ENCODE data around the gene RAB29.
"Not testable (repeated sequence)": the region's sequence is repeated elsewhere in the genome, so short reads cannot be mapped to it uniquely, and the experiment has no call there.

Gene RAB29, protein sequence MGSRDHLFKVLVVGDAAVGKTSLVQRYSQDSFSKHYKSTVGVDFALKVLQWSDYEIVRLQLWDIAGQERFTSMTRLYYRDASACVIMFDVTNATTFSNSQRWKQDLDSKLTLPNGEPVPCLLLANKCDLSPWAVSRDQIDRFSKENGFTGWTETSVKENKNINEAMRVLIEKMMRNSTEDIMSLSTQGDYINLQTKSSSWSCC

GRCh38 chr1:205775015-205775716 lies at the start of gene RAB29:
RAB29 (minus strand) TSS chr1:205775482; CDS start chr1:205774956, 526 bp downstream.
- Histone ChIP-seq H3K9me3 (ENCODE audit: control insufficient read depth, low read length) (no peaks in the 10 kb centered on the region), H3K4me1 (ENCODE audit: control insufficient read depth, insufficient read depth, low read length) (peaks cover 15% of the 10 kb centered on the region), H3K4me3 (ENCODE audit: low read length) (peak within 1 kb of the TSS; percentile 95), H3K36me3 (ENCODE audit: control insufficient read depth, insufficient read depth, low read length, severe bottlenecking) (peaks cover 9% of the 10 kb centered on the region), H3K9ac (ENCODE audit: low read length) (peak within 1 kb of the TSS; percentile 93), H3K27me3 (replicated peaks; ENCODE audit: control insufficient read depth, insufficient read depth, low read length) (no peaks in the 10 kb centered on the region)
- peak; percentile 96 for DNase-seq (ENCODE audit: low read depth)

DNA sequence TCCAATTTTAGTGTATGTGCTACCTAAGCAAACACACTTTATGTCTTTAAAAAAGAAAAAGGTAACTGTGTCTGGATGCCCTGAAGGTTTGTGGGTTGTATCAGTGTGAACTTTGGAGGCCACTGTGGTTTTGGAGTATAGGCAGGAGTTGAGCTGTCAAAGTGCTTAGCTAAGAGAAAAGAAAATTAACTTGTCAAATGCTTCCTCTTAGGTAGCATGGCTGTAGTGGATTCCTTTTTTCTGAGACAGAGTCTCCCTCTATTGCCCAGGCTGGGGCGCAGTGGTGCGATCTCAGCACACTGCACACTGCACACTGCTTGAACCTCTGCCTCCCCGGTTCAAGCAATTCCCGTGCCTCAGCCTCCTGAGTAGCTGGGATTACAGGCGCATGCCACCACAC lies 48.9 kb upstream of the RAB29 start:
- H3K9me3 ChIP-seq (ENCODE audit: control insufficient read depth, low read length) = no peaks in the 10 kb centered on the region
- peaks cover 25% of the 10 kb centered on the region for H3K27me3 ChIP-seq (replicated peaks; ENCODE audit: control insufficient read depth, insufficient read depth, low read length)
- DNase-seq (ENCODE audit: low read depth) = no peak
- H3K4me1 ChIP-seq (ENCODE audit: control insufficient read depth, insufficient read depth, low read length) = no peaks in the 10 kb centered on the region
- no peak overlapping the region for H3K9ac ChIP-seq (ENCODE audit: low read length)
- no peak overlapping the region for H3K4me3 ChIP-seq (ENCODE audit: low read length)
- no peaks in the 10 kb centered on the region for H3K36me3 ChIP-seq (ENCODE audit: control insufficient read depth, insufficient read depth, low read length, severe bottlenecking)

GRCh38 chr1:205823260-205823659 lies 48.0 kb upstream of the RAB29 start:
- H3K4me1 ChIP-seq (ENCODE audit: control insufficient read depth, insufficient read depth, low read length); H3K4me3 ChIP-seq (ENCODE audit: low read length); DNase-seq (ENCODE audit: low read depth); H3K9ac ChIP-seq (ENCODE audit: low read length); H3K36me3 ChIP-seq (ENCODE audit: control insufficient read depth, insufficient read depth, low read length, severe bottlenecking); H3K9me3 ChIP-seq (ENCODE audit: control insufficient read depth, low read length): not testable (repeated sequence)
- H3K27me3 ChIP-seq (replicated peaks; ENCODE audit: control insufficient read depth, insufficient read depth, low read length) = peaks cover 21% of the 10 kb centered on the region

DNA sequence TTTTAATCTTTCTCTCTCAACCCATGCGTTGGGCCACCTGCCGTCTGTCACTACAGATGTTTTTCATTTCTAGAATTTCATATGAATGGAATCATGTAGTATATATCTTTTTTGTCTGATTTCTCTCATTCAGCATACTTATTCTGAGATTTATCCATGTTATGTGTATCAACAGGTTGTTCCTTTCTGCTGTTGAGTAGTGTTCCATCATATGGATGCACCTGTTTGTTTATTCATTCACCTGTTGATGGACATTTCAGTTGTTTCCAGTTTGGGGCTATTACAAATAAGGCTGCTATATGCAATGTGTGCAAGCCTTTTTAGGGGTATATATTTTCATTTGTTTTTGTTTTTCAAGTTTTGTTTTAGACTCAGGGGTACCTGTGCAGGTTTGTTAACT lies 47.1 kb upstream of the RAB29 start:
- H3K27me3 ChIP-seq (replicated peaks; ENCODE audit: control insufficient read depth, insufficient read depth, low read length) = peaks cover 15% of the 10 kb centered on the region
- H3K36me3 ChIP-seq (ENCODE audit: control insufficient read depth, insufficient read depth, low read length, severe bottlenecking) = no peaks in the 10 kb centered on the region
- H3K4me3 ChIP-seq (ENCODE audit: low read length) = no peak overlapping the region
- no peak overlapping the region for H3K9ac ChIP-seq (ENCODE audit: low read length)
- no peaks in the 10 kb centered on the region for H3K9me3 ChIP-seq (ENCODE audit: control insufficient read depth, low read length)
- no peaks in the 10 kb centered on the region for H3K4me1 ChIP-seq (ENCODE audit: control insufficient read depth, insufficient read depth, low read length)
- no peak for DNase-seq (ENCODE audit: low read depth)

DNA sequence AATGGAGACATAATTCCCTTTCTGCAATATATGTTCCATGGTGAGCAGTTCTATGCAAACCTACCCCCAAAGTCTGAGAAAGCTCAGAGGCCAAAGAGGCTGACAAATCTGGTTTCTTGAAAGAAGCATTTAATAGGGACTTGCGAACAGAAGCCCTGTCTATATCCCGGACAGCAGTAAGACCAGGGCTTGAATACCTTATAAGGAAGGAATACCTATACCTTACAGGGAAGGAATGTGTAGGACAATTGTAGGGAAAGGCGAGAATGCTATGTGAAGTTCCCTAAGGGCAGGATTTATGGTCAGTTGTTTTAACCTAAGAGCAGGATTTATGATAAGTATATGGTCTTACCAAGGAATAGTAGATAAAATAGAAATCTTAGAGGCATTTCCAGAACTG lies 42.7 kb upstream of the RAB29 start:
- no peak for DNase-seq (ENCODE audit: low read depth)
- H3K36me3 ChIP-seq (ENCODE audit: control insufficient read depth, insufficient read depth, low read length, severe bottlenecking) = no peaks in the 10 kb centered on the region
- peaks cover 8% of the 10 kb centered on the region for H3K4me1 ChIP-seq (ENCODE audit: control insufficient read depth, insufficient read depth, low read length)
- H3K27me3 ChIP-seq (replicated peaks; ENCODE audit: control insufficient read depth, insufficient read depth, low read length) = no peaks in the 10 kb centered on the region
- H3K9me3 ChIP-seq (ENCODE audit: control insufficient read depth, low read length) = no peaks in the 10 kb centered on the region
- H3K9ac ChIP-seq (ENCODE audit: low read length) = no peak overlapping the region
- no peak overlapping the region for H3K4me3 ChIP-seq (ENCODE audit: low read length)

GRCh38 chr1:205817364-205817763 lies 42.1 kb upstream of the RAB29 start:
- Histone ChIP-seq H3K27me3 (replicated peaks; ENCODE audit: control insufficient read depth, insufficient read depth, low read length) (no peaks in the 10 kb centered on the region), H3K9ac (ENCODE audit: low read length) (no peak overlapping the region), H3K4me3 (ENCODE audit: low read length) (no peak overlapping the region), H3K9me3 (ENCODE audit: control insufficient read depth, low read length) (no peaks in the 10 kb centered on the region), H3K4me1 (ENCODE audit: control insufficient read depth, insufficient read depth, low read length) (peaks cover 8% of the 10 kb centered on the region), H3K36me3 (ENCODE audit: control insufficient read depth, insufficient read depth, low read length, severe bottlenecking) (no peaks in the 10 kb centered on the region)
- DNase-seq (ENCODE audit: low read depth) = no peak

DNA sequence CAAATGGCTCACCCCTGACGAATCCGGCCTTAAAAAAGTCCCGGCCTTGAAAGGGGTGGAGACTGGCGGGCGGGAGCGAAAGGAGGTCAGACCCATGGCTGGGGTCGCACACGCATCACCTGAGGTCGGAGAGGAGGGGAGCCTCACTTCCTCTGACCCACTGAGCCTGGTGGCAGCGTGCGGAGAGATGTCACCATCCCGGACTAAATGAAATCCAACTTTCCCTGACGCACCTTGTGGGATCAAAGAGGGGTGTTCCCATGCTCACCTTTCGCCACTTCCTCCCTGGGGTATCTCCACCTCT lies 38.4 kb upstream of the RAB29 start:
- Histone ChIP-seq H3K9me3 (ENCODE audit: control insufficient read depth, low read length) (no peaks in the 10 kb centered on the region), H3K9ac (ENCODE audit: low read length) (peak overlapping the region; percentile 87), H3K36me3 (ENCODE audit: control insufficient read depth, insufficient read depth, low read length, severe bottlenecking) (peaks cover 15% of the 10 kb centered on the region), H3K27me3 (replicated peaks; ENCODE audit: control insufficient read depth, insufficient read depth, low read length) (no peaks in the 10 kb centered on the region), H3K4me1 (ENCODE audit: control insufficient read depth, insufficient read depth, low read length) (peaks cover 38% of the 10 kb centered on the region), H3K4me3 (ENCODE audit: low read length) (peak overlapping the region; percentile 93)
- DNase-seq (ENCODE audit: low read depth) = peak; percentile 85

- Histone ChIP-seq H3K4me1 (ENCODE audit: control insufficient read depth, insufficient read depth, low read length) (peaks cover 38% of the 10 kb centered on the region), H3K27me3 (replicated peaks; ENCODE audit: control insufficient read depth, insufficient read depth, low read length) (no peaks in the 10 kb centered on the region), H3K9me3 (ENCODE audit: control insufficient read depth, low read length) (no peaks in the 10 kb centered on the region), H3K36me3 (ENCODE audit: control insufficient read depth, insufficient read depth, low read length, severe bottlenecking) (peaks cover 20% of the 10 kb centered on the region), H3K4me3 (ENCODE audit: low read length) (peak within 1 kb of the TSS; percentile 93), H3K9ac (ENCODE audit: low read length) (peak within 1 kb of the TSS; percentile 87)
- DNase-seq (ENCODE audit: low read depth) = peak; percentile 97
These were observed 37.8 kb upstream of the RAB29 start, which contains the start of gene SLC41A1 for GRCh38 chr1:205812878-205813754. SLC41A1 (minus strand) TSS chr1:205813198; CDS start chr1:205810441, 2,757 bp downstream.

DNA sequence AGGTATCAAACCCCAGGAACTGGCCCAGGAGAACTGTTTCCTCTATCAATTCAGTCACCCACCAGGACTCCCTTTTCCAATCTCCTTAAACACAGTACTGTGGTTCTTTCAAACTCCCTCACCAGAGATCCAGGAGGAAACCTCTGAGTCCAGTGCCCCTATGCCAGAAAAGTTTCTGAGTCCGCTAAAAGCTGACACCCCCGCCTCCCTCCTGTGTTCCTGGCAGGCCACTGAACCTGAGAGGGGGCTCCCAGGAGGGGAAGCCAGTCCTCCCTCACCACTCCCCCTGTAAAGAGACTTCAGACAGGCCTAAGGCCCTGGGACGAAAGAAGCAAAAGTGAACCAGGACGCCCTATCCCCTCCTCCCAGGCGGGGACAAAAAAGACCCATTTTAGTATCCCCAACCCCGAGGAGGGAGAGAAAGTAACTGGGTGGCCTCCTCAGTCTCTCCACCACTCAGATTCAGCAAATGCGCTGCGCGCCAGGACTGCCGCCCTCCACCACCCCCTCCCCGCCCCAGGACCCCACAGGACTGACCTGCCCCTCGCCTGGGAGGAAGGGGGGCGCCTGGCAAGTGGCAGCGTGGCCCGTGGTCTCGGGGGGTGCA lies 37.1 kb upstream of the RAB29 start:
- no peaks in the 10 kb centered on the region for H3K9me3 ChIP-seq (ENCODE audit: control insufficient read depth, low read length)
- H3K36me3 ChIP-seq (ENCODE audit: control insufficient read depth, insufficient read depth, low read length, severe bottlenecking) = peaks cover 20% of the 10 kb centered on the region
- peak; percentile 70 for DNase-seq (ENCODE audit: low read depth)
- H3K27me3 ChIP-seq (replicated peaks; ENCODE audit: control insufficient read depth, insufficient read depth, low read length) = no peaks in the 10 kb centered on the region
- peak overlapping the region; percentile 87 for H3K9ac ChIP-seq (ENCODE audit: low read length)
- peak overlapping the region; percentile 93 for H3K4me3 ChIP-seq (ENCODE audit: low read length)
- H3K4me1 ChIP-seq (ENCODE audit: control insufficient read depth, insufficient read depth, low read length) = peaks cover 38% of the 10 kb centered on the region

DNA sequence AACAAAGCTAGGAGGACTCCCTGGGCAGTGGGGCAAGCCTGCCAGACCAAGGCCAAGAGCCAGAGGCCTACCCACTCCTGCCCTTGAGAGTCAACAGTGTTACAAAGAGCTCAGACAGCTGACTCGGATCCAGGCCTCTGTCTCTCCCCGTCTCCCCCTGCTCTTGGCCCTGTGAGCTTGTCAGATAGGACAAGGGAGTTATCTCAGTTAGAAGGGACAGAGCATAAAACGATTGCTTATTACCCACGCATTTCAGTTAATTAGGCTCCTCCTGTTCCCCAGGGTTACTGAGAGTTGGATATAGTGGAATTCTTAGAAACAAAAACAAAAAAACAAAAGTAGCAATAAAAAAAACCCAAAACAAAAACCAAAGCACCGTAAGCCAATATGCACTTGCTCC lies 36.4 kb upstream of the RAB29 start:
- DNase-seq (ENCODE audit: low read depth) = peak; percentile 28
- H3K4me1 ChIP-seq (ENCODE audit: control insufficient read depth, insufficient read depth, low read length) = peaks cover 38% of the 10 kb centered on the region
- no peaks in the 10 kb centered on the region for H3K9me3 ChIP-seq (ENCODE audit: control insufficient read depth, low read length)
- H3K36me3 ChIP-seq (ENCODE audit: control insufficient read depth, insufficient read depth, low read length, severe bottlenecking) = peaks cover 20% of the 10 kb centered on the region
- H3K9ac ChIP-seq (ENCODE audit: low read length) = peak overlapping the region; percentile 87
- H3K4me3 ChIP-seq (ENCODE audit: low read length) = peak overlapping the region; percentile 93
- H3K27me3 ChIP-seq (replicated peaks; ENCODE audit: control insufficient read depth, insufficient read depth, low read length) = no peaks in the 10 kb centered on the region

All from adipocyte (in vitro differentiated cells).